Measurements from ENCODE around the gene SLC5A3. TPM values are rescaled to one million over a fixed set of nuclear protein-coding genes. Genes with fewer than 3 reads are reported as not detected.

SLC5A3 gene
- 10 to 100 TPM; 22.3 to 23.7 TPM for total RNA-seq

GRCh38 chr21:34073032-34073748, at the start of gene SLC5A3, which contains the start of gene MRPS6:
Gene SLC5A3 (plus strand): TSS chr21:34073578. CDS start chr21:34095199, 21,621 bp downstream.
Gene MRPS6 (plus strand): TSS chr21:34073578. CDS start chr21:34073701, 123 bp downstream.
- peak; percentile 86 for DNase-seq
- peaks cover 39% of the 10 kb centered on the region for H3K4me1 Mint-ChIP-seq
- H3K36me3 Mint-ChIP-seq: peaks cover 13% of the 10 kb centered on the region
- peak within 1 kb of the TSS; percentile 90 for H3K4me3 Mint-ChIP-seq
- no peaks in the 10 kb centered on the region for H3K9me3 Mint-ChIP-seq
- H3K27ac Mint-ChIP-seq: peak within 1 kb of the TSS; percentile 78
- POLR2A ChIA-PET: interaction anchor here (0.6 to 4.1 kb wide), 18 partner anchors 11 to 1533 kb away, joined by 3 to 52 read pairs (median 5); no protein-coding TSS in a partner anchor
- peaks cover 7% of the 10 kb centered on the region for H3K27me3 Mint-ChIP-seq
- peak; percentile 68 for ATAC-seq (ENCODE audit: low read depth)

DNA sequence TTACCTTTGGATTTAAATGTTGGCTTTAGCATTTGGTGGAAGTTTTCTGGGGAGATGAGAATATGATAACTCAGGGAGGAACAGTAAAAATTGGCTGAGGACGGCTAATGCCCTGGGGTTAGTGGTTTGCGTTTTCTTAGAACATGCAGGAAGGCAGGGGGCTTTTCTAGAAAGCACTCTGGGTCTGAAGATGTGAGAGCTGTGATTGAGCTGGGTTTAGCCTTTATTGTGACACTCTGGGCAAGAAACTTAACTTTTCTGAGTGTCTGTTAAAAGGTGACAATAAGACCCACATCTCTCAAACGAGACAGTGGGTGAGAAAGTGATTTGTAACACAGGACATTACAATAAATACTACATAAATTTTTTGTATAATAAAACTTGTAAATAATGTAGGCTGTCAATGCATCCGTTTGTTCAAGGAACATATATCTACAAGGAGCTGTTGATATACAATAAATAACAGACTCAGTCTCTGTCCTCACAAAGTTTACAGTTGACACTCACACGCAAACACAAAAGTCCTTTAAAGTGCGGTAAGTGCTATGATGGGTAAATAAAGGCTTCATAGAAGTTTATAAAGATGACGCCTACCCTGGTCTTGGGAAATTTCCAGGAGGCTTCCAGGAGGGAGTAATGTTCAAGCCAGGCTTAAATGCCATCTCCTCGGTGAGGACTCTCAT, 49.5 kb upstream of the SLC5A3 start:
- POLR2A ChIA-PET: interaction anchor here (0.6 to 2.6 kb wide), 4 partner anchors 47 to 75 kb away, joined by 3 to 12 read pairs (median 4); partner anchors contain the start of genes MRPS6 and SLC5A3
- no peak overlapping the region for H3K27ac Mint-ChIP-seq
- no peaks in the 10 kb centered on the region for H3K27me3 Mint-ChIP-seq

GRCh38 chr21:34024374-34024693, 49.0 kb upstream of the SLC5A3 start:
- DNase-seq: no peak
- peaks cover 17% of the 10 kb centered on the region for H3K4me1 Mint-ChIP-seq
- no peak overlapping the region for H3K4me3 Mint-ChIP-seq
- H3K27me3 Mint-ChIP-seq: no peaks in the 10 kb centered on the region
- POLR2A ChIA-PET: interaction anchor here (1.3 kb wide), 1 partner anchor 51 kb away, joined by 3 read pairs; no protein-coding TSS in a partner anchor
- peaks cover 10% of the 10 kb centered on the region for H3K36me3 Mint-ChIP-seq
- H3K9me3 Mint-ChIP-seq: peaks cover 5% of the 10 kb centered on the region
- no peak for ATAC-seq (ENCODE audit: low read depth)
- H3K27ac Mint-ChIP-seq: no peak overlapping the region

More for the DNA sequence above, 49.5 kb upstream of the SLC5A3 start:
- DNase-seq (no peak), ATAC-seq (ENCODE audit: low read depth) (peak; percentile 53)
- H3K36me3 Mint-ChIP-seq: peaks cover 12% of the 10 kb centered on the region
- no peak overlapping the region for H3K4me3 Mint-ChIP-seq
- peaks cover 5% of the 10 kb centered on the region for H3K9me3 Mint-ChIP-seq
- peaks cover 20% of the 10 kb centered on the region for H3K4me1 Mint-ChIP-seq

GRCh38 chr21:34027721-34028461, 45.5 kb upstream of the SLC5A3 start:
- DNase-seq (no peak), ATAC-seq (ENCODE audit: low read depth) (no peak)
- no peaks in the 10 kb centered on the region for H3K36me3 Mint-ChIP-seq
- H3K27ac Mint-ChIP-seq: no peak overlapping the region
- peaks cover 13% of the 10 kb centered on the region for H3K4me1 Mint-ChIP-seq
- no peaks in the 10 kb centered on the region for H3K27me3 Mint-ChIP-seq
- peaks cover 6% of the 10 kb centered on the region for H3K9me3 Mint-ChIP-seq
- POLR2A ChIA-PET: no interaction called here
- no peak overlapping the region for H3K4me3 Mint-ChIP-seq

DNA sequence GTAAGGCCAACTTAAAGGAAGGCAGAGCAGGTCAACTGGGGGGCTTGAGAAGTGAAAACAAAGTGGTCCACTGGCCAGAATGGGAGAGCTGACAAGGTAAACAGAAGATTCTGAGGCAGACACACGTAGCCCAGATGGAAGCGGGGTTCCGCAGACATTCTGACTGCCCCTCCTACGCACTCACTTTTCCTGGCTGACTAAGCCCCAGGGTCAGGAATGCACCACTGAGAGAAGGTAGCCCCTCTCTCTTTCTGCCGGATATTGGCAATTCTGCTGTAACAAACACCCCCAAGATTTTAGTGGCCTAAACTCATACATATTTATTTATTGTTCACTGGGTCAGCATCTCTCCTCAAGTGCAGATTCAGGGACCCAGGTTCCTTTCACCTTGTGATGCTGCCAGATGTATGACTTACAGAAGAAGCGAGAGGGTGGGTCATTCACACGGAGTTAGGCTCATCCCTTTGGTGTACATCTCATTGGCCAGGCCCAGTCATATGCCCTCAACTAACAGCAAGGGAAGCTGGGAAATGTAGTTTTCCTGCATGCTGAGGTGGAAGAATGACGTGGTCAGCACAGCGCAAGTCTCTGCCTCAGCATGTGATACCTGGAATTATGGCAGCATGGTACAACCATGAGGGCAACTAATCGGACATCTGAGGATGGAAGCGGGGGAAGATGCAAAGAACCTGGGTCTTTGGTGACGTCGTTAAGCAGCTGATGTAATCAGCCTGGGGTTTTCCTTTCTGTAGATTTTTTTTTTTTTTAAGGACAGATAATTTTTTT, 43.4 kb upstream of the SLC5A3 start:
- POLR2A ChIA-PET: no interaction called here
- no peak for DNase-seq
- peaks cover 7% of the 10 kb centered on the region for H3K9me3 Mint-ChIP-seq
- ATAC-seq (ENCODE audit: low read depth): peak; percentile 83
- H3K4me3 Mint-ChIP-seq: peak overlapping the region; percentile 10
- H3K27ac Mint-ChIP-seq: peak overlapping the region; percentile 43
- no peaks in the 10 kb centered on the region for H3K27me3 Mint-ChIP-seq
- H3K36me3 Mint-ChIP-seq: no peaks in the 10 kb centered on the region
- peaks cover 13% of the 10 kb centered on the region for H3K4me1 Mint-ChIP-seq

GRCh38 chr21:34031835-34032370, 41.5 kb upstream of the SLC5A3 start:
- no peak for DNase-seq
- Mint-ChIP-seq H3K9me3 (peaks cover 11% of the 10 kb centered on the region), H3K4me1 (peaks cover 11% of the 10 kb centered on the region), H3K4me3 (no peak overlapping the region), H3K36me3 (peaks cover 4% of the 10 kb centered on the region), H3K27ac (no peak overlapping the region), H3K27me3 (no peaks in the 10 kb centered on the region)
- ATAC-seq (ENCODE audit: low read depth): no peak
- POLR2A ChIA-PET: interaction anchor here (1.2 kb wide), 1 partner anchor 84 kb away, joined by 3 read pairs; no protein-coding TSS in a partner anchor

DNA sequence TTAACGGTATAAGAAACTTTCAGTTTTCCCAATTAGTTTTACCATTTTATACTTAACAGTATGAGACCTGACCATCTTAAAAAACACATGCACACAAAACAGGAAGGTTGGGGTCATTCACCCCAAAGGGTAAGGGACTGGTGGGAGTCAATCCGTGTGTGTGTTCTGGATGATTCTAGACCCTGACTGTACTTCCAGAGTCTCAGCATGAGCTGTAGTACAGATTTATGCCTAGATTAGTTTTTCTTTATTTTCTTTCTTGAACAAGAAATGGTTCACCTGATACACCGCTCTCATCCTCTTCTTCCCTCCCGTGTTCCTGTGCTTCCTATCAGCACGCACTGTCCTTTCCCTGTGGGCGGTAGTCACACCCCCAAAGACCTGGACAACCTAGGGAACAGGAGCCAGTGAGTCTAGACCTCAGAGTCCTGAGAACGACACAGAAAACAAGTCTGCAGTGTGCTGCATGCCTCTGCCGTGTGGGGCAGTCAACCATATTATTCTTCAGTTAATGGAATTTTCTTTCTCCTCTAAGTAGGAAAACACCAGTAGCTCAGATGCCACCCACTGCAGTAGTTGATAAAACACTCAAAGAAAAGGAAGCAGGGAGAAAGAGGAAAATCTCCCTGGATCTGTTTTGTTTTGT, 38.9 kb upstream of the SLC5A3 start:
- POLR2A ChIA-PET: interaction anchor here (0.7 kb wide), 1 partner anchor 87 kb away, joined by 3 read pairs; no protein-coding TSS in a partner anchor
- no peak for ATAC-seq (ENCODE audit: low read depth)
- Mint-ChIP-seq H3K27me3 (no peaks in the 10 kb centered on the region), H3K36me3 (peaks cover 4% of the 10 kb centered on the region), H3K27ac (no peak overlapping the region), H3K4me3 (no peak overlapping the region), H3K9me3 (peaks cover 11% of the 10 kb centered on the region), H3K4me1 (peaks cover 11% of the 10 kb centered on the region)
- no peak for DNase-seq

- Mint-ChIP-seq H3K36me3 (peaks cover 4% of the 10 kb centered on the region), H3K9me3 (peaks cover 9% of the 10 kb centered on the region), H3K27me3 (no peaks in the 10 kb centered on the region), H3K4me1 (peaks cover 8% of the 10 kb centered on the region), H3K27ac (no peak overlapping the region), H3K4me3 (no peak overlapping the region)
- POLR2A ChIA-PET: no interaction called here
- DNase-seq (no peak), ATAC-seq (ENCODE audit: low read depth) (no peak)
Measured at GRCh38 chr21:34035619-34036354, 37.6 kb upstream of the SLC5A3 start.

- Mint-ChIP-seq H3K27me3 (no peaks in the 10 kb centered on the region), H3K27ac (no peak overlapping the region), H3K36me3 (peaks cover 4% of the 10 kb centered on the region), H3K9me3 (peaks cover 7% of the 10 kb centered on the region), H3K4me1 (peaks cover 5% of the 10 kb centered on the region), H3K4me3 (no peak overlapping the region)
- ATAC-seq (ENCODE audit: low read depth) (no peak), DNase-seq (no peak)
- POLR2A ChIA-PET: no interaction called here
Measured at GRCh38 chr21:34037009-34037795, 36.2 kb upstream of the SLC5A3 start.

DNA sequence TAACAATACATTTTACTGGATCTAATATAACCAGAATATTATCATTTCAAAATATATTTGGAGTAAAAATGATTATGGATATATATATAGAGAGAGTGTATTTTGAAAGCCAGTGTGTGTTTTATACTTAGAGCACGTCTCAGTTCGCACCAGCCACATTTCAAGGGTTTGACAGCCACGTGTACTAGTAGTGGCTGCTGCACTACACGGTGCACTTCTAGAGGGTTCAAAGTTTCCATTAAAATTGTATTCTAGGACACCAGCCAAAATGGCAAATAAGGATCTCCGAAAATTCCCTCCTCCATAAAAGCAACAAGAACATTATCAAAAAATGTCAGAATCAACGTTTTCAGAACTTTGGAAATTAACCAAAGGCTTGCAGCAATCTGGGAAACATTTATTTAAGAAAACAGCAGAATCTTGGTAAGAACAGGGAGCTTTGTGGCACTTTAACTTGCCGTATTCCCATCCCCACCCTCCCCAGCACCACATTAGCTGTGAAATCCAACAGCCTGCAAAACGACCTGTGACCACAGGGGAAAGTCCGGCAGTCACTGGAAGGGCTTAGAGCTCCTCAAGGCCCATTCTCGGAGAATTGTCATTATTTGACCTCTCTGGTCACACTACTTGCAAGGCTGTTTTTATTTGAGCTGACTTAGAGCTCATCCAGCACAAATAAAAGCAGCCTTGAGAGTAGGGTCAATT, 33.5 kb upstream of the SLC5A3 start:
- DNase-seq (no peak), ATAC-seq (ENCODE audit: low read depth) (no peak)
- Mint-ChIP-seq H3K36me3 (peaks cover 4% of the 10 kb centered on the region), H3K9me3 (peaks cover 4% of the 10 kb centered on the region), H3K4me3 (no peak overlapping the region), H3K4me1 (peaks cover 2% of the 10 kb centered on the region), H3K27ac (no peak overlapping the region), H3K27me3 (no peaks in the 10 kb centered on the region)
- POLR2A ChIA-PET: no interaction called here

DNA sequence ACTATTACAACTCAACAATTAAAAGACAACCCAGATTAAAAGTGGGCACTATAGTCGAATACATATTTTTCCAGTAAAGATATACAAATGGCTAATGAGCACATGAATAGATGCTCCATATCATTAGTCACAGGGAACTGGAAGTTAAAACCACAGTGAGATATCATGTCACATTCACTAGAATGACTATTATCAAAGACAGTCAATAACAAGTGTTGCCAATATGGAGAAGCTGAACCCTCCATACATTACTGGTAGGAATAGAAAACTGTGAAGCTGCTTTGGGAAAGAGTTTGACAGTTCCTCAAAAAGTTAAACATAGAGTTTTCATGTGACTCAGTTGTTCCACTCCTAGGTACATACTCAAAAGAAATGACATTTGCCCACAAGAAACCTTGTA, 30.6 kb upstream of the SLC5A3 start:
- Mint-ChIP-seq H3K9me3 (no peaks in the 10 kb centered on the region), H3K27ac (no peak overlapping the region), H3K4me3 (no peak overlapping the region), H3K27me3 (no peaks in the 10 kb centered on the region), H3K4me1 (no peaks in the 10 kb centered on the region), H3K36me3 (no peaks in the 10 kb centered on the region)
- DNase-seq (no peak), ATAC-seq (ENCODE audit: low read depth) (no peak)
- POLR2A ChIA-PET: no interaction called here
